HepG2 (cell line): ENCODE results near the gene GNAI2. TPM values are rescaled to one million over a fixed set of nuclear protein-coding genes. Genes with fewer than 3 reads are reported as not detected.

Experiments used
- CAMTA2 ChIP-seq: sonication (generic); formaldehyde crosslinking; IDR thresholded peaks from 2 replicates; pipeline ENCODE4 v1.4.0; 2020; ENCODE audit warnings: mild to moderate bottlenecking, missing genetic modification reagents, borderline replicate concordance
- E2F5 ChIP-seq: sonication (generic); formaldehyde crosslinking; conservative IDR thresholded peaks from 2 replicates; pipeline ENCODE4 v1.4.0; 2020; ENCODE audit warnings: missing genetic modification reagents
- EED ChIP-seq: sonication (generic); formaldehyde crosslinking; IDR thresholded peaks from 2 replicates; pipeline ENCODE4 v1.5.0; 2020; ENCODE audit warnings: mild to moderate bottlenecking, missing genetic modification reagents
- ISX ChIP-seq: sonication (generic); formaldehyde crosslinking; conservative IDR thresholded peaks from 2 replicates; pipeline ENCODE4 v1.5.0; 2020; ENCODE audit warnings: missing genetic modification reagents
- MEIS2 ChIP-seq: sonication (generic); formaldehyde crosslinking; IDR thresholded peaks from 2 replicates; pipeline ENCODE4 v1.9.0; 2021; ENCODE audit warnings: mild to moderate bottlenecking, missing genetic modification reagents
- NFE2 ChIP-seq: sonication (generic); formaldehyde crosslinking; IDR thresholded peaks from 2 replicates; pipeline ENCODE4 v1.4.0; 2020; ENCODE audit warnings: missing genetic modification reagents
- NR1H2 ChIP-seq: sonication (generic); formaldehyde crosslinking; IDR thresholded peaks from 2 replicates; pipeline ENCODE4 v1.8.1; 2022; ENCODE audit warnings: low read depth, missing genetic modification reagents, borderline replicate concordance
- SMAD1 ChIP-seq: sonication (generic); formaldehyde crosslinking; IDR thresholded peaks from 2 replicates; pipeline ENCODE4 v1.4.0; 2020; ENCODE audit warnings: missing genetic modification reagents, low read depth, mild to moderate bottlenecking, borderline replicate concordance
- SP2 ChIP-seq: sonication (generic); formaldehyde crosslinking; IDR thresholded peaks from 2 replicates; pipeline ENCODE4 v1.5.1; 2020; ENCODE audit warnings: mild to moderate bottlenecking, missing genetic modification reagents
- TFAP4 ChIP-seq: sonication (generic); IDR thresholded peaks from 2 replicates; pipeline ENCODE4 v1.6.1; 2016; ENCODE audit warnings: low read depth, borderline replicate concordance
- TSC22D2 ChIP-seq: sonication (generic); formaldehyde crosslinking; IDR thresholded peaks from 2 replicates; pipeline ENCODE4 v1.5.1; 2020; ENCODE audit warnings: missing genetic modification reagents, mild to moderate bottlenecking, borderline replicate concordance
- U2AF1 ChIP-seq: fragments of 200-400 bp; formaldehyde crosslinking; optimal IDR thresholded peaks from 2 replicates; pipeline ENCODE3; 2017; ENCODE audit warnings: mild to moderate bottlenecking, low read depth, low read length
- U2AF2 ChIP-seq: fragments of 200-400 bp; formaldehyde crosslinking; IDR thresholded peaks from 2 replicates; pipeline ENCODE4 v1.6.1; 2017; ENCODE audit warnings: low read depth, mild to moderate bottlenecking, low read length
- YEATS2 ChIP-seq: sonication (generic); formaldehyde crosslinking; IDR thresholded peaks from 2 replicates; pipeline ENCODE4 v1.4.0; 2020; ENCODE audit warnings: missing genetic modification reagents, borderline replicate concordance
- ZNF160 ChIP-seq: sonication (generic); formaldehyde crosslinking; IDR thresholded peaks from 2 replicates; pipeline ENCODE4 v1.8.0; 2022; ENCODE audit warnings: mild to moderate bottlenecking, inconsistent platforms, missing genetic modification reagents
- ZNF30 ChIP-seq: sonication (generic); formaldehyde crosslinking; IDR thresholded peaks from 2 replicates; pipeline ENCODE4 v1.5.0; 2020; ENCODE audit warnings: mild to moderate bottlenecking, missing genetic modification reagents
- ZNF333 ChIP-seq: sonication (generic); formaldehyde crosslinking; IDR thresholded peaks from 2 replicates; pipeline ENCODE4 v1.4.0; 2020; ENCODE audit warnings: mild to moderate bottlenecking, missing genetic modification reagents, borderline replicate concordance
- ZNF33B ChIP-seq: sonication (generic); formaldehyde crosslinking; IDR thresholded peaks from 2 replicates; pipeline ENCODE4 v1.5.1; 2020; ENCODE audit warnings: mild to moderate bottlenecking, missing genetic modification reagents
- ZNF747 ChIP-seq: sonication (generic); formaldehyde crosslinking; IDR thresholded peaks from 2 replicates; pipeline ENCODE4 v1.8.1; 2023; ENCODE audit warnings: missing genetic modification reagents, mild to moderate bottlenecking, borderline replicate concordance
- ZNF749 ChIP-seq: sonication (generic); formaldehyde crosslinking; IDR thresholded peaks from 2 replicates; pipeline ENCODE4 v1.8.0; 2022; ENCODE audit warnings: mild to moderate bottlenecking, missing genetic modification reagents, moderate library complexity, borderline replicate concordance
- ZNF790 ChIP-seq: sonication (generic); formaldehyde crosslinking; IDR thresholded peaks from 2 replicates; pipeline ENCODE4 v1.8.0; 2022; ENCODE audit warnings: missing genetic modification reagents, mild to moderate bottlenecking, borderline replicate concordance
- ZNF850 ChIP-seq: sonication (generic); formaldehyde crosslinking; conservative IDR thresholded peaks from 2 replicates; pipeline ENCODE4 v1.9.0; 2021; ENCODE audit warnings: mild to moderate bottlenecking, missing genetic modification reagents
- ZNF878 ChIP-seq: sonication (generic); formaldehyde crosslinking; IDR thresholded peaks from 2 replicates; pipeline ENCODE4 v1.8.1; 2023; ENCODE audit warnings: mild to moderate bottlenecking, missing genetic modification reagents, moderate library complexity
- ZSCAN9 ChIP-seq: IDR thresholded peaks from 2 replicates; pipeline ENCODE4 v1.6.1; 2016; ENCODE audit warnings: borderline replicate concordance
- ZZZ3 ChIP-seq: sonication (generic); formaldehyde crosslinking; IDR thresholded peaks from 2 replicates; pipeline ENCODE4 v1.4.0; 2020; ENCODE audit warnings: missing genetic modification reagents, mild to moderate bottlenecking, borderline replicate concordance
- polyA plus RNA-seq, 8 experiments: library from polyadenylated mRNA; depleted of rRNA in 3 of 8; stranded (reverse) in 7 of 8; unstranded in 1 of 8; fragments of >200 nt; fragmentation: Illumina TruSeq in 4 of 8; extraction: Trizol in 4 of 8; gene quantifications; 2 replicates each; pipeline versions ENCODE4 v1.2.1 to v1.2.3, GENCODE V29; 2011 to 2016; ENCODE audit warnings: low read depth in 4 of 8, missing spikeins in 1 of 8, mixed read lengths in 1 of 8; ENCODE audit not compliant: insufficient read depth in 1 of 8
- total RNA-seq, 5 experiments: library from RNA; depleted of rRNA; stranded (reverse); fragments of >200 nt; fragmentation: Illumina TruSeq; extraction: Trizol; gene quantifications; 2 replicates each; pipeline ENCODE4 v1.2.3, GENCODE V29; 2016; ENCODE audit warnings: low read depth in 1 of 5
- TF ChIP-seq, protein P1 (sequence below): IDR thresholded peaks from 2 replicates; pipeline ENCODE4 v1.6.1; 2016; ENCODE audit warnings: missing genetic modification reagents, missing compliant biosample characterization
- TF ChIP-seq, protein P2 (sequence below): sonication (generic); formaldehyde crosslinking; conservative IDR thresholded peaks from 2 replicates; pipeline ENCODE4 v1.8.0; 2022; ENCODE audit warnings: mild to moderate bottlenecking, moderate library complexity, missing genetic modification reagents

GNAI2 gene
- total and polyA plus RNA-seq, 2 of the 13 experiments (the other 11 are each of a cell fraction or from before 2014, with no cell fraction given) = 51.1 to 66.2 TPM

DNA sequence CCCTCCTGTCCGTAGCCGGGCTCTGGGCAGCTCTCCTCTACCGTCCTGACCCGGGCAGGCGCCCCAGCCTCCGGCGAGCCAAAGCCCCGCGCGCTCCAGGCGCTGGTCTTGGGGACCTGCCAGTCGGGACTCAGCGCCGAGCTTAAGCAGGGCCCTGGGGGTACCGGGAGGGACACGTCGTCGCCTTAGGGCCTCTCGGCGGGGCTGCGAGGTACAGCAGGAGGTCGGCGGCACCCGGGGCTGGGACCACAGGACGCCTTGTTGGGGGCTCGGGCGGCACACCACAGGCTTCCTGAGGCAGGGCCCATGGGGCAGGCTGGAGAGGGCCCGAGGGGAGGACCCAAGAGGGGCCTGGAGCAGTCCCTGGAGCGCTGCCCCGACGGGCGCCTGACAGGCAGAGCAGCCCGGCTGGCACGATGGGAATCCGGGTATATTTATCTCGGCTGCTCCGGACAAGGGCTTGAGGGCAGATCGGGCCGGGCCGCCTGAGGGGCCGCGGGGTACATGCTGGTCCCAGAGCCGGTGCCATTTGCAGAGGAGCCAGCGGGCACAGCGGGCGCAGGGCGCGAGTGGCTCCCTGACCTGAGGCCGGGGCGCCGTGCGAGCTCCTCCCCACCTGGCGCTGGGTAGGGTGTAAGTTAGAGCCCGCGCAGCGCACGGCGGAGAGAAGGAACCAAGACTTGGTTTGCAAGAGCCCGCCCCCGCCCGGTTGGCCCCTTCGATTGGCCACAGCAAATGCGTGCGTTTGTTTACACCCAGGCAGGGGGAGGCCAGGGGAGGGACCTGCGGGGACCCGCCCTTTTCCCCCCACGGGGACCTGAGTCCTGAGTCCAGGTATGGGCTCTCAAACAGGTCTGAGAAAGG, 30.4 kb upstream of the GNAI2 start (continued):
- TF ChIP-seq, protein P1, sequence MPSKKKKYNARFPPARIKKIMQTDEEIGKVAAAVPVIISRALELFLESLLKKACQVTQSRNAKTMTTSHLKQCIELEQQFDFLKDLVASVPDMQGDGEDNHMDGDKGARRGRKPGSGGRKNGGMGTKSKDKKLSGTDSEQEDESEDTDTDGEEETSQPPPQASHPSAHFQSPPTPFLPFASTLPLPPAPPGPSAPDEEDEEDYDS (CRISPR knock-in tag) = peak; percentile 58; the same call in 1 of the 2 replicates
- no peak for TF ChIP-seq MEIS2 (CRISPR knock-in tag)
- no peak for TF ChIP-seq ZZZ3 (CRISPR knock-in tag)
- no peak for TF ChIP-seq ZNF33B (CRISPR knock-in tag)
- TF ChIP-seq NR1H2 = no peak
- no peak for TF ChIP-seq EED
- peak; percentile 46; the same call in 1 of the 2 replicates for TF ChIP-seq E2F5 (CRISPR knock-in tag)
- no peak for TF ChIP-seq SMAD1 (CRISPR knock-in tag)
- no peak for TF ChIP-seq ZNF333 (CRISPR knock-in tag)
- no peak for TF ChIP-seq CAMTA2
- no peak for TF ChIP-seq U2AF1
- TF ChIP-seq SP2 (CRISPR knock-in tag) = peak; percentile 39; the same call in 1 of the 2 replicates
- no peak for TF ChIP-seq ZNF790 (CRISPR knock-in tag)
- no peak for TF ChIP-seq ISX
- TF ChIP-seq ZNF747 (CRISPR knock-in tag) = no peak
- no peak for TF ChIP-seq YEATS2 (CRISPR knock-in tag)
- TF ChIP-seq ZNF850 (CRISPR knock-in tag) = 0 out of 2 replicates have a peak, but pooled peaks have one; percentile 86
- no peak for TF ChIP-seq ZNF30 (CRISPR knock-in tag)
- TF ChIP-seq NFE2 (CRISPR knock-in tag) = no peak
- TF ChIP-seq, protein P2, sequence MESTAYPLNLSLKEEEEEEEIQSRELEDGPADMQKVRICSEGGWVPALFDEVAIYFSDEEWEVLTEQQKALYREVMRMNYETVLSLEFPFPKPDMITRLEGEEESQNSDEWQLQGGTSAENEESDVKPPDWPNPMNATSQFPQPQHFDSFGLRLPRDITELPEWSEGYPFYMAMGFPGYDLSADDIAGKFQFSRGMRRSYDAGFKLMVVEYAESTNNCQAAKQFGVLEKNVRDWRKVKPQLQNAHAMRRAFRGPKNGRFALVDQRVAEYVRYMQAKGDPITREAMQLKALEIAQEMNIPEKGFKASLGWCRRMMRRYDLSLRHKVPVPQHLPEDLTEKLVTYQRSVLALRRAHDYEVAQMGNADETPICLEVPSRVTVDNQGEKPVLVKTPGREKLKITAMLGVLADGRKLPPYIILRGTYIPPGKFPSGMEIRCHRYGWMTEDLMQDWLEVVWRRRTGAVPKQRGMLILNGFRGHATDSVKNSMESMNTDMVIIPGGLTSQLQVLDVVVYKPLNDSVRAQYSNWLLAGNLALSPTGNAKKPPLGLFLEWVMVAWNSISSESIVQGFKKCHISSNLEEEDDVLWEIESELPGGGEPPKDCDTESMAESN = peak; percentile 19
- TF ChIP-seq U2AF2 = no peak
- TF ChIP-seq ZNF878 (CRISPR knock-in tag) = no peak
- TF ChIP-seq TSC22D2 (CRISPR knock-in tag) = no peak
- TF ChIP-seq ZNF160 (CRISPR knock-in tag) = 0 out of 2 replicates have a peak, but pooled peaks have one; percentile 13
- TF ChIP-seq TFAP4 = no peak
- TF ChIP-seq ZSCAN9 (CRISPR knock-in tag) = no peak
- TF ChIP-seq ZNF749 (CRISPR knock-in tag) = peak; percentile 35; the same call in 1 of the 2 replicates
